ENCODE measurements around the gene DCAF11.

GRCh38 chr14:24139272-24139934 lies 24.8 kb downstream of the DCAF11 start:
- TF ChIP-seq POLR2AphosphoS5 (IDR thresholded peaks at IDR 0.05) = no peak
- TF ChIP-seq, protein P1, sequence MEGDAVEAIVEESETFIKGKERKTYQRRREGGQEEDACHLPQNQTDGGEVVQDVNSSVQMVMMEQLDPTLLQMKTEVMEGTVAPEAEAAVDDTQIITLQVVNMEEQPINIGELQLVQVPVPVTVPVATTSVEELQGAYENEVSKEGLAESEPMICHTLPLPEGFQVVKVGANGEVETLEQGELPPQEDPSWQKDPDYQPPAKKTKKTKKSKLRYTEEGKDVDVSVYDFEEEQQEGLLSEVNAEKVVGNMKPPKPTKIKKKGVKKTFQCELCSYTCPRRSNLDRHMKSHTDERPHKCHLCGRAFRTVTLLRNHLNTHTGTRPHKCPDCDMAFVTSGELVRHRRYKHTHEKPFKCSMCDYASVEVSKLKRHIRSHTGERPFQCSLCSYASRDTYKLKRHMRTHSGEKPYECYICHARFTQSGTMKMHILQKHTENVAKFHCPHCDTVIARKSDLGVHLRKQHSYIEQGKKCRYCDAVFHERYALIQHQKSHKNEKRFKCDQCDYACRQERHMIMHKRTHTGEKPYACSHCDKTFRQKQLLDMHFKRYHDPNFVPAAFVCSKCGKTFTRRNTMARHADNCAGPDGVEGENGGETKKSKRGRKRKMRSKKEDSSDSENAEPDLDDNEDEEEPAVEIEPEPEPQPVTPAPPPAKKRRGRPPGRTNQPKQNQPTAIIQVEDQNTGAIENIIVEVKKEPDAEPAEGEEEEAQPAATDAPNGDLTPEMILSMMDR (IDR thresholded peaks at IDR 0.05) = no peak
- no peak for TF ChIP-seq POLR2A (IDR thresholded peaks at IDR 0.05)

Data from breast epithelium (tissue), 3 donors.